GM21515 (cell line): Measurements from ENCODE around the gene MAPK12.
"Not testable (repeated sequence)": the region's sequence is repeated elsewhere in the genome, so short reads cannot be mapped to it uniquely, and the experiment has no call there.

Experiments used
- ATAC-seq: cut with Tn5 transposase; IDR thresholded peaks from one replicate; pipeline ENCODE4 v1.9.1; 2021; ENCODE audit not compliant: unreplicated experiment

The MAPK12 gene

GRCh38 chr22:50217543-50218152, 43.8 kb downstream of the MAPK12 start:
- no peak for ATAC-seq

DNA sequence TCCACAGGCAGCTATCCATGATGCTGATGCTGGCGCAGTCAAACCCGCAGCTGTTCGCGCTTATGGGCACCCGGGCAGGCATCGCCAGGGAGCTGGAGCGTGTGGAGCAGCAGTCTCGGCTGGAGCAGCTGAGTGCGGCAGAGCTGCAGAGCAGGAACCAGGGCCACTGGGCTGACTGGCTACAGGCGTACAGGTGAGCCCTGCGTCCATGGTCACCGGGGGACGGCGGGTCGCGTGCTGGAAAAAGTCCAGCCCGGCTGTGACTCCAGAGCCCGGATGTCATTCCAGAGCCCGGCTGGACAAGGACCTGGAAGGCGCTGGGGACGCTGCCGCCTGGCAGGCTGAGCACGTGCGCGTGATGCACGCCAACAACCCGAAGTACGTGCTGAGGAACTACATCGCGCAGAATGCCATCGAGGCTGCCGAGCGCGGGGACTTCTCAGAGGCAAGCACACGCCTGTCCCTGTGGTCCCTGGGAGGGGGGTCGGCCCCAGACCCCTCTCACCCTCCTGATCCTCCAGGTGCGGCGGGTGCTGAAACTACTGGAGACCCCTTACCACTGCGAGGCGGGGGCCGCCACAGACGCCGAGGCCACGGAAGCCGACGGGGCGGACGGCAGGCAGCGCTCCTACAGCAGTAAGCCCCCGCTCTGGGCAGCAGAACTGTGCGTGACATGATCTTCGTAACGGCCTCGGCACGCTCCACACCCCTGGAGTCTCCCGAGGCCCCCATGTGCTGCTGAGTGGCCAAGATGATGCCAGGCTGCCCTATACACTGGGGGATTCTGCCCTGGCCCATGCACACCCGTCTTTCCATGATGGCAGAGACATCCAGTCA, 44.6 kb downstream of the MAPK12 start:
- ATAC-seq, result no peak

- ATAC-seq, result no peak
Observed at GRCh38 chr22:50216055-50216683, 45.3 kb downstream of the MAPK12 start.

GRCh38 chr22:50215297-50216054, 46.0 kb downstream of the MAPK12 start:
- ATAC-seq, result no peak

- no peak for ATAC-seq
Observed at GRCh38 chr22:50213263-50213662, 48.2 kb downstream of the MAPK12 start.

DNA sequence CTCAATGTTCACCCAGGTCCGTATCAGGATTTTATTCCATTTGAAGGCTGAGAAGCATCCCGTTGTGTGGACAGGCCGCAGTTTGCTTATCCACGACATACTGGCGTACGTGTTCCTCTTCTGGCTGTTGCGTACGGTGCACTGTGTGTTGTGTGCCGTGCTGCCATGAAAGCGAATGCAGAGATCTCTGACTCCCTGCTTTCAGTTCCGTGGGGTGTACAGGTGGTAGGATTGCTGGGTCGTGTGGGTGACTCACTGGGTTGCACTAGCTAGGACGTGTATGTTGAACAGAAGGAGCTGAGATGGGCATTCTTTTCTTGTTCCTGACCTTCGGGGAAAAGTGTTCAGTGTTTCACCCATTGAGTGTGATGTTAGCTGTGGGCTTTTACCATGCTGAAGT, 50.3 kb downstream of the MAPK12 start:
- ATAC-seq, result no peak

DNA sequence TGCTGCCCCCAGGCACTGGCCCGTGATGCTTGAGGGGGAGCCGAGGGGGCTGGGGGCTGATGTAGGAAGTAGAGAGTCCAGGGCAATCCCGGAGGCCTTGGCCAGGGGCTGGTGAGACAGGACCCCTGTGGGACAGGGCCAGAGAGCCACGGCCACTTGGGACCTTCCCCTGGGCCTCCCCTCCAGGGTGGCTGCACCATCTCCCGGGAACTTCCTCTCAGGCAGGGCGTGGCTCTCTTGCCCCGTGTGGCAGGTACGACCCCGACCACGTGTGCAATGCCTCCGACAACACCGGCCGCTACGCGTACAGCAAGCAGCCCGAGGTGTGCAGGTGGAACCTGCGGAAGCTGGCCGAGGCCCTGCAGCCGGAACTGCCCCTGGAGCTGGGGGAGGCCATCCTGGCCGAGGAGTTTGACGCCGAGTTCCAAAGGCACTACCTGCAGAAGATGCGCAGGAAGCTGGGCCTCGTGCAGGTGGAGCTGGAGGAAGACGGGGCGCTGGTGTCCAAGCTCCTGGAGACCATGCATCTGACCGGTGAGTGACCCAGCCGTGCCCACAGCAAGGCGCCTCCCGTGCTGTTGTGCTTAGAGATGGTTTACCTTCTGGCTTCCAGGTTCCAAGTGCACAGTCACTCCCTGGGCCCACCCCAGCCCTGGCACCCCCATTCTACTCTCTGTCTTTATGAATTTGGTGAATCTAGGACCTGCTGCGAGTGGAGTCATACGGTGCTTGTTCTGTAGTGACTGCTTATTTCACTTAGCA, 50.9 kb downstream of the MAPK12 start:
- ATAC-seq, result no peak

- no peak for ATAC-seq
Observed at GRCh38 chr22:50209893-50210292, 51.6 kb downstream of the MAPK12 start.

- no peak for ATAC-seq
Observed at GRCh38 chr22:50208939-50209892, 52.3 kb downstream of the MAPK12 start.

- no peak for ATAC-seq
Observed at GRCh38 chr22:50208430-50208938, 53.0 kb downstream of the MAPK12 start.

- ATAC-seq, result no peak
Observed at GRCh38 chr22:50207383-50208140, 53.9 kb downstream of the MAPK12 start.

DNA sequence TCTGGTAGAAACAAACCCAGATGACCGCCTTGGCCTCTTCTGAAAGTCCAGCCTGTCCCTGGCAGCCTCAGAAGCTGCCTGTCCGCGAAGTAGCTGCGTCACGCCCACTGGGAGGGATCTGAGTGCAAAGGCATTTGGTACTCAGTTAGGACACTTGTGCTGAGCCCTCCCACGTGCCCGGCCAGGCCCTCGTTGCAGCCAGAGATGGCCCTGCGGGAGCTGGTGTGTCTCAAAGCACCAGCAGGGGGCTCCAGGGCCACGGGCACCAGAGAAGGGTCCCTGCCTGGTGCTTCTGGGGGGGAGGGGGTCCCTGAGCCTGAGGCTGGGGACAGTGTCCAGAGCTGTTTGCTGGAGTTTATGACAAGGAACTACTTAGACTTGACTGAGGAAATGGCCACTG, 54.9 kb downstream of the MAPK12 start:
- ATAC-seq, result no peak

- ATAC-seq, result no peak
Observed at GRCh38 chr22:50205781-50206569, 55.5 kb downstream of the MAPK12 start.

GRCh38 chr22:50204998-50205397, 56.5 kb downstream of the MAPK12 start:
- ATAC-seq, result not testable (repeated sequence)

- ATAC-seq, result no peak
Observed at GRCh38 chr22:50204571-50204970, 56.9 kb downstream of the MAPK12 start.

- ATAC-seq, result no peak
Observed at GRCh38 chr22:50203288-50203687, 58.2 kb downstream of the MAPK12 start.
